IMR-90 (cell line): ENCODE measurements around the gene PLCG2. TPM values are rescaled to one million over a fixed set of nuclear protein-coding genes. Genes with fewer than 3 reads are reported as not detected.

Source experiments
- ATAC-seq: fragments of 200-7000 bp; cut with Tn5 transposase; 2 replicates; pipeline ENCODE4 v1.9.1; 2020; ENCODE audit warnings: low read depth, mild to moderate bottlenecking, moderate library complexity
- BruUV-seq: library from RNA; stranded (reverse); fragments of 400-500 nt; replicated peaks from 2 replicates; lab custom pipeline; 2021; lab: Mats Ljungman, UMichigan
- CTCF ChIA-PET: fragments of 300-600 bp; formaldehyde crosslinking; extraction: SDS; loops from one replicate; lab custom pipeline; 2021; ENCODE audit warnings: antibody characterized with exemption; lab: Yijun Ruan, JAX
- POLR2A ChIA-PET: fragments of 300-600 bp; sonication (Branson Sonifier 250); formaldehyde crosslinking; loops from one replicate; lab custom pipeline; 2022; ENCODE audit warnings: antibody characterized with exemption; ENCODE audit not compliant: unreplicated experiment; lab: Charles Lee
- DNase-seq: peaks from one replicate; pipeline ENCODE4 v3.0.0; 2013
- H2AFZ ChIP-seq: replicated peaks from 2 replicates; pipeline ENCODE3; 2013; ENCODE audit warnings: low read length, mild to moderate bottlenecking; ENCODE audit not compliant: poor library complexity
- H2AK5ac ChIP-seq: 2 replicates; pipeline ENCODE4 v1.6.1; 2013; ENCODE audit warnings: low read depth, low read length, inconsistent platforms
- H2AK9ac ChIP-seq: replicated peaks from 2 replicates; pipeline ENCODE3; 2013; ENCODE audit warnings: mild to moderate bottlenecking, low read depth, low read length, moderate library complexity; ENCODE audit not compliant: poor library complexity
- H2BK120ac ChIP-seq: 2 replicates; pipeline ENCODE4 v1.6.1; 2013; ENCODE audit warnings: low read depth, low read length, inconsistent platforms
- H2BK15ac ChIP-seq: 3 replicates; pipeline ENCODE4 v1.6.1; 2013; ENCODE audit warnings: low read depth, low read length, inconsistent platforms
- H2BK20ac ChIP-seq: 2 replicates; pipeline ENCODE4 v1.6.1; 2013; ENCODE audit warnings: low read depth, mild to moderate bottlenecking, inconsistent platforms, low read length, moderate library complexity
- H2BK5ac ChIP-seq: 2 replicates; pipeline ENCODE4 v1.6.1; 2013; ENCODE audit warnings: mild to moderate bottlenecking, low read depth, low read length, inconsistent platforms; ENCODE audit not compliant: poor library complexity, severe bottlenecking
- H3K14ac ChIP-seq: replicated peaks from 2 replicates; pipeline ENCODE4 v1.6.1; 2013; ENCODE audit warnings: low read depth, low read length, inconsistent platforms
- H3K18ac ChIP-seq: 2 replicates; pipeline ENCODE4 v1.6.1; 2013; ENCODE audit warnings: low read depth, low read length, control low read depth
- H3K23ac ChIP-seq: 2 replicates; pipeline ENCODE4 v1.6.1; 2013; ENCODE audit warnings: low read depth, low read length, inconsistent platforms
- H3K27ac ChIP-seq: 2 replicates; pipeline ENCODE4 v1.5.1; 2013; ENCODE audit warnings: mild to moderate bottlenecking, control low read depth, low read length; ENCODE audit not compliant: insufficient read depth
- H3K27me3 ChIP-seq: 2 replicates; pipeline ENCODE4 v1.6.1; 2013; ENCODE audit warnings: low read length; ENCODE audit not compliant: control insufficient read depth, insufficient read depth
- H3K36me3 ChIP-seq: 2 replicates; pipeline ENCODE4 v1.6.1; 2013; ENCODE audit warnings: low read length, mixed read lengths; ENCODE audit not compliant: control insufficient read depth, insufficient read depth
- H3K4ac ChIP-seq: 2 replicates; pipeline ENCODE4 v1.6.1; 2013; ENCODE audit warnings: low read depth, low read length, inconsistent platforms
- H3K4me1 ChIP-seq: 2 replicates; pipeline ENCODE4 v1.6.1; 2013; ENCODE audit warnings: low read length, mixed read lengths; ENCODE audit not compliant: control insufficient read depth, insufficient read depth
- H3K4me2 ChIP-seq: 2 replicates; pipeline ENCODE4 v1.6.1; 2013; ENCODE audit warnings: low read depth, mild to moderate bottlenecking, control low read depth, low read length, moderate library complexity
- H3K4me3 ChIP-seq: 2 replicates; pipeline ENCODE4 v1.5.1; 2013; ENCODE audit warnings: low read depth, mild to moderate bottlenecking, control low read depth, low read length, moderate library complexity; ENCODE audit not compliant: insufficient read depth
- H3K56ac ChIP-seq: 2 replicates; pipeline ENCODE4 v1.6.1; 2013; ENCODE audit warnings: low read length, inconsistent platforms; ENCODE audit not compliant: insufficient read depth; ENCODE audit errors: extremely low read depth
- H3K79me1 ChIP-seq, 2 experiments: 2 replicates each; pipeline ENCODE4 v1.6.1; 2013; ENCODE audit warnings: low read length in 2 of 2, inconsistent platforms in 1 of 2, low read depth in 1 of 2
- H3K9ac ChIP-seq: 2 replicates; pipeline ENCODE4 v1.6.1; 2013; ENCODE audit warnings: low read depth, low read length, control low read depth
- H3K9me1 ChIP-seq: 2 replicates; pipeline ENCODE4 v1.6.1; 2013; ENCODE audit warnings: low read length, inconsistent platforms; ENCODE audit not compliant: insufficient read depth
- H3K9me3 ChIP-seq: 2 replicates; pipeline ENCODE4 v1.6.1; 2013; ENCODE audit warnings: low read length; ENCODE audit not compliant: control insufficient read depth, insufficient read depth
- H4K20me1 ChIP-seq: 2 replicates; pipeline ENCODE4 v1.6.1; 2013; ENCODE audit warnings: low read length, inconsistent platforms; ENCODE audit not compliant: insufficient read depth
- H4K5ac ChIP-seq: 2 replicates; pipeline ENCODE4 v1.6.1; 2013; ENCODE audit warnings: mild to moderate bottlenecking, low read depth, low read length, control low read depth
- H4K8ac ChIP-seq, 2 experiments: 2 replicates each; pipeline ENCODE4 v1.6.1; 2013; ENCODE audit warnings: low read depth in 2 of 2, low read length in 2 of 2, control low read depth in 1 of 2, inconsistent platforms in 1 of 2
- H4K91ac ChIP-seq: 2 replicates; pipeline ENCODE4 v1.6.1; 2013; ENCODE audit warnings: low read depth, low read length, inconsistent platforms; ENCODE audit not compliant: insufficient read depth
- WGBS, 2 experiments: methylation state at CpG; one replicate each; pipeline versions ENCODE4 v1.1.5 to v1.1.7; 2013; ENCODE audit warnings: missing lambda C conversion rate in 2 of 2; ENCODE audit not compliant: insufficient read length in 1 of 2; ENCODE audit errors: extremely low coverage in 2 of 2; 5-methylcytosine and 5-hydroxymethylcytosine counted together
- dilution Hi-C: fragments of 300-500 bp; cut with HindIII; formaldehyde crosslinking; loops from one replicate; pipeline ENCODE4 v1.14.3; 2018; ENCODE audit warnings: low sequenced_read_pairs; ENCODE audit not compliant: unreplicated experiment
- in situ Hi-C: fragments of 300-500 bp; cut with MboI; formaldehyde crosslinking; loops from 3 replicates; pipeline ENCODE4 v1.14.3; 2019; ENCODE audit warnings: low sequenced_read_pairs, inconsistent platforms, mixed read lengths
- intact Hi-C: fragments of 100-400 bp; cut with micrococcal nuclease; formaldehyde crosslinking; loops from 2 replicates; pipeline ENCODE4 v1.10.0; 2022
- polyA plus RNA-seq, 3 experiments: library from polyadenylated mRNA; depleted of rRNA; stranded (reverse); fragments of >200 nt; gene quantifications; 2 replicates each; pipeline ENCODE4 v1.2.3, GENCODE V29; 2012; ENCODE audit warnings: low replicate concordance in 1 of 3
- total RNA-seq: library from RNA; depleted of rRNA; stranded (reverse); fragments of >200 nt; gene quantifications from 2 replicates; pipeline ENCODE4 v1.2.3, GENCODE V29; 2012
- TF ChIP-seq, protein P1 (sequence below): fragments of 150-350 bp; IDR thresholded peaks from 2 replicates; pipeline ENCODE4 v1.6.1; 2016; ENCODE audit warnings: low read depth, mild to moderate bottlenecking, low read length, moderate library complexity, borderline replicate concordance
- TF ChIP-seq, protein P2 (sequence below): fragments of 150-350 bp; IDR thresholded peaks from 2 replicates; pipeline ENCODE4 v1.6.1; 2017; ENCODE audit warnings: mild to moderate bottlenecking, antibody characterized with exemption, low read length, low read depth

The PLCG2 gene
- total and polyA plus RNA-seq, 2 of the 4 experiments (the other 2 are of a cell fraction), result 0.14 to 0.18 TPM

DNA sequence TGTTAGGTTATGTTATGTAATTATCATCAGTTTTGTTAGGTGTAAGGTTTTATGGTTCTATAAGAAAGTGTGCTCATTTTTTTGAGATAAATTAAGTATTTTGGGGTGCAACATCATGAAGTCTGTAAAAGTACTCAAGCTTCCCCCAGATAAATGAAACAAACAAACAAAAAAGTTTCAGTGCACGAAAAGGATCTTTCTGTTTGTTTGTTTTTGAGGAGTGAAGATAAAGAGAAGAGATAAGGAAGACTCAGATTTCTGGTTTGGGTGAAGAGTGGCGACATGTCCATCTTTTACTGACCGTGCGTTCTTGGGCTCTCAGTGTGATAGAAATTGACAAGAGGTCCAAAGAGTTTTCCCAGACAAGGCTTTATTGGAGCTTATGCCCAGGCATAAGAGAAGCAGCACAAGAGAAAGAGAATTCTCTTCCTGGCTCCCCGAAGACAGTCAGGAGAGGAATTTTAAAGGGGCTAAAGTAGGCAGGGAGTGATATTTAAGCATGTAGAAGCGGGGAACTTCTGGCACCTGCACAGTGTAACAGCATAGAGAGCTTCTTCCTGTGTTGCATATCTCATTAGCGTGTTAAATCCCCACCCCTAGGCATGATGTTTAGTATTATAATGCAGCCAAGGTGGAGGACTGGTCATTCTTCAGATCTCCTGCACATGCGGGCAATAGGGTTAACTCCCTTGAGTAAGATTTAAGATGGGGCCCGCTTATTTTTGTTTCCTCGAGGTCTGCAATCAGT, 71.3 kb downstream of the PLCG2 start:
- H2BK15ac ChIP-seq, result no peak overlapping the region
- H3K27me3 ChIP-seq, result peaks cover 1% of the 10 kb centered on the region
- H3K14ac ChIP-seq, result no peak overlapping the region
- no peak overlapping the region for H2BK120ac ChIP-seq
- H3K18ac ChIP-seq, result no peak overlapping the region
- no peak overlapping the region for H4K91ac ChIP-seq
- DNase-seq (no peak), ATAC-seq (no peak)
- no peak overlapping the region for H2AFZ ChIP-seq
- H3K23ac ChIP-seq, result no peak overlapping the region
- POLR2A ChIA-PET, result no interaction called here
- H2AK5ac ChIP-seq, result no peak overlapping the region
- no peaks in the 10 kb centered on the region for H3K9me1 ChIP-seq
- intact Hi-C loops (no loop called here), in situ Hi-C loops (no loop called here), dilution Hi-C loops (no loop called here)
- no peak overlapping the region for H4K5ac ChIP-seq
- H3K4me1 ChIP-seq, result no peaks in the 10 kb centered on the region
- no peak overlapping the region for H2BK5ac ChIP-seq
- no peak overlapping the region for H3K4me3 ChIP-seq
- no peak overlapping the region for H3K27ac ChIP-seq
- no peak overlapping the region for H3K9ac ChIP-seq
- H4K8ac ChIP-seq, result no peak overlapping the region
- H3K36me3 ChIP-seq, result no peaks in the 10 kb centered on the region
- 28% methylated on average over 4 of the region's 10 CpGs; no CpG with 5 or more reads in 1 of the 2 experiments for WGBS, 2 experiments
- TF ChIP-seq, protein P1, sequence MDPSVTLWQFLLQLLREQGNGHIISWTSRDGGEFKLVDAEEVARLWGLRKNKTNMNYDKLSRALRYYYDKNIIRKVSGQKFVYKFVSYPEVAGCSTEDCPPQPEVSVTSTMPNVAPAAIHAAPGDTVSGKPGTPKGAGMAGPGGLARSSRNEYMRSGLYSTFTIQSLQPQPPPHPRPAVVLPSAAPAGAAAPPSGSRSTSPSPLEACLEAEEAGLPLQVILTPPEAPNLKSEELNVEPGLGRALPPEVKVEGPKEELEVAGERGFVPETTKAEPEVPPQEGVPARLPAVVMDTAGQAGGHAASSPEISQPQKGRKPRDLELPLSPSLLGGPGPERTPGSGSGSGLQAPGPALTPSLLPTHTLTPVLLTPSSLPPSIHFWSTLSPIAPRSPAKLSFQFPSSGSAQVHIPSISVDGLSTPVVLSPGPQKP, result no peak
- TF ChIP-seq, protein P2, sequence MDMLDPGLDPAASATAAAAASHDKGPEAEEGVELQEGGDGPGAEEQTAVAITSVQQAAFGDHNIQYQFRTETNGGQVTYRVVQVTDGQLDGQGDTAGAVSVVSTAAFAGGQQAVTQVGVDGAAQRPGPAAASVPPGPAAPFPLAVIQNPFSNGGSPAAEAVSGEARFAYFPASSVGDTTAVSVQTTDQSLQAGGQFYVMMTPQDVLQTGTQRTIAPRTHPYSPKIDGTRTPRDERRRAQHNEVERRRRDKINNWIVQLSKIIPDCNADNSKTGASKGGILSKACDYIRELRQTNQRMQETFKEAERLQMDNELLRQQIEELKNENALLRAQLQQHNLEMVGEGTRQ, result no peak
- no peak overlapping the region for H3K4ac ChIP-seq
- CTCF ChIA-PET, result no interaction called here
- no peaks in the 10 kb centered on the region for H3K9me3 ChIP-seq
- H2AK9ac ChIP-seq, result no peak overlapping the region
- H4K20me1 ChIP-seq, result no peaks in the 10 kb centered on the region
- BruUV-seq, result no TSS peak
- H3K79me1 ChIP-seq, result no peaks in the 10 kb centered on the region
- H3K56ac ChIP-seq, result no peak overlapping the region
- H3K4me2 ChIP-seq, result no peak overlapping the region
- no peak overlapping the region for H2BK20ac ChIP-seq
